Measurements from ENCODE around the gene GREB1L. TPM values are rescaled to one million over a fixed set of nuclear protein-coding genes. Genes with fewer than 3 reads are reported as not detected.

Gene GREB1L
- total and polyA plus RNA-seq, 2 donors from 2014 or later, result 0.79 TPM; not detected in 1

- Histone ChIP-seq H3K9me3 (ENCODE audit: control insufficient read depth in 2 of 3, insufficient read depth in 1 of 3, low read length in 3 of 3) (no peaks in the 10 kb centered on the region), H3K27ac (ENCODE audit: low read depth in 2 of 2, low read length in 2 of 2) (no peak overlapping the region), H3K4me1 (ENCODE audit: control insufficient read depth in 2 of 3, insufficient read depth in 2 of 3, low read depth in 1 of 3, low read length in 3 of 3) (no peaks in the 10 kb centered on the region), H3K36me3 (ENCODE audit: control insufficient read depth in 2 of 3, insufficient read depth in 3 of 3, low read length in 3 of 3) (no peaks in the 10 kb centered on the region), H3K9ac (ENCODE audit: low read length in 3 of 3) (no peak overlapping the region), H3K4me3 (ENCODE audit: low read length in 3 of 3) (no peak overlapping the region), H3K27me3 (ENCODE audit: control insufficient read depth, insufficient read depth, low read length) (no peaks in the 10 kb centered on the region)
- TF ChIP-seq CTCF (IDR thresholded peaks at IDR 0.05; ENCODE audit: borderline replicate concordance, extremely low read depth, insufficient read depth), result no peak
- intact Hi-C loops (cut with DNase I), result loop anchor here (10.0 kb wide), 2 partner anchors 248 to 758 kb away; no protein-coding TSS in a partner anchor
- DNase-seq, result no peak
- FAIRE-seq, result no peak
Observed at GRCh38 chr18:21196426-21196825, 45.6 kb upstream of the GREB1L start.

DNA sequence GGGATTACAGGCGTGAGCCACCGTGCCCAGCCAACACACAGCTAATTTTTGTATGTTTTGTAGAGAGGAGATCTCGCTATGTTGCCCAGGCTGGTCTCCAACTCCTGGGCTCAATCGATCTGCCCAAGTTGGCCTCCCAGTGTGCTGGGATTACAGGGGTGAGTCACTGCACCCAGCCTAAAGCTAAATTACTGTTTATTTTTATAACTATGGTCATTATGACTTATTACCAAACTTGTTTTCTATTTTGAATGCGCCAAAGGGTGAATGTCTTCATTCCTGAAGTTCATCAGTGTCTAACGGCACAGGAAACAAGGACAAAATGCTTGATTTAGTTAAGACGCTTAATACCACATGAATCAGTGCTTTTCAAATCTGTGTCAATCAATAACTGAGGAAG, 38.9 kb upstream of the GREB1L start:
- DNase-seq, result no peak
- Histone ChIP-seq H3K9me3 (ENCODE audit: control insufficient read depth in 2 of 3, insufficient read depth in 1 of 3, low read length in 3 of 3) (no peaks in the 10 kb centered on the region), H3K4me1 (ENCODE audit: control insufficient read depth in 2 of 3, insufficient read depth in 2 of 3, low read depth in 1 of 3, low read length in 3 of 3) (no peaks in the 10 kb centered on the region), H3K36me3 (ENCODE audit: control insufficient read depth in 2 of 3, insufficient read depth in 3 of 3, low read length in 3 of 3) (no peaks in the 10 kb centered on the region), H3K9ac (ENCODE audit: low read length in 3 of 3) (no peak overlapping the region), H3K27me3 (ENCODE audit: control insufficient read depth, insufficient read depth, low read length) (no peaks in the 10 kb centered on the region), H3K4me3 (ENCODE audit: low read length in 3 of 3) (no peak overlapping the region), H3K27ac (ENCODE audit: low read depth in 2 of 2, low read length in 2 of 2) (no peak overlapping the region)
- intact Hi-C loops (cut with DNase I), result no loop called here
- no peak for TF ChIP-seq CTCF (IDR thresholded peaks at IDR 0.05; ENCODE audit: borderline replicate concordance, extremely low read depth, insufficient read depth)
- FAIRE-seq, result no peak

DNA sequence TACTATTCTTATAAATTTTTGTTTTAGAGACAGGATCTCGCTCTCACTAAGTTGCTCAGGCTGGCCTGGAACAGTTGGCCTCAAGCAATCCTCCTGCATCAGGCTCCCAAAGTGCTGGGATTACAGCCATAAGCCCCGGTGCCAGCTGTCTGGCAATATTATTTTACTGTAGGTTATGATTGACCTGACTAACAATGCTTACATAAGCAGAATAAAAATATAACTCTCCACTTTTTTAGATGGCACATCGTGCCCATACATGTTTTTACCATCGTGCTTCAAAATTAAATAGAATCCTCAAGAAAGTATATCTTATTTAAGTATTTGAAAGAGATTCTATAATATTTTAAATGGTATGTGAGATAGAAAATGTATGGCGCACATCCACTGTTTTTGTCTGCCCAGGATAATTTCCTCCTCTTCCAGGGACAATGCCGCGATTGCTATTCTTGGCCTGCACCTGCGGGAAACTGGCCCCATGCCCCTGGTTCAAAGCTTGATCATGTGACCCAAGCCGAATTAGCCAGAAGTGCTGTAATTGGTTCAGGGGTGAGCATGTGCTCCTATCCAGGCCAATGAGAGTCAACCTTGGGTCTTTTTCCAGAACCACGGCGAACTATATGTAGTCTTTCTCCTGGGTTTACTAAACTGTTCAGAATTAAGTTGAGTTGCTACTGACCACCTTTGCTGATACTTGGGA, 38.3 kb upstream of the GREB1L start:
- TF ChIP-seq CTCF (IDR thresholded peaks at IDR 0.05; ENCODE audit: borderline replicate concordance, extremely low read depth, insufficient read depth), result no peak
- no peak overlapping the region for H3K27ac ChIP-seq (ENCODE audit: low read depth in 2 of 2, low read length in 2 of 2)
- FAIRE-seq (no peak), DNase-seq (no peak)
- no peaks in the 10 kb centered on the region for H3K4me1 ChIP-seq (ENCODE audit: control insufficient read depth in 2 of 3, insufficient read depth in 2 of 3, low read depth in 1 of 3, low read length in 3 of 3)
- no peak overlapping the region for H3K4me3 ChIP-seq (ENCODE audit: low read length in 3 of 3)
- no peaks in the 10 kb centered on the region for H3K36me3 ChIP-seq (ENCODE audit: control insufficient read depth in 2 of 3, insufficient read depth in 3 of 3, low read length in 3 of 3)
- H3K9ac ChIP-seq (ENCODE audit: low read length in 3 of 3), result no peak overlapping the region
- intact Hi-C loops (cut with DNase I), result no loop called here
- H3K27me3 ChIP-seq (ENCODE audit: control insufficient read depth, insufficient read depth, low read length), result no peaks in the 10 kb centered on the region
- H3K9me3 ChIP-seq (ENCODE audit: control insufficient read depth in 2 of 3, insufficient read depth in 1 of 3, low read length in 3 of 3), result no peaks in the 10 kb centered on the region

DNA sequence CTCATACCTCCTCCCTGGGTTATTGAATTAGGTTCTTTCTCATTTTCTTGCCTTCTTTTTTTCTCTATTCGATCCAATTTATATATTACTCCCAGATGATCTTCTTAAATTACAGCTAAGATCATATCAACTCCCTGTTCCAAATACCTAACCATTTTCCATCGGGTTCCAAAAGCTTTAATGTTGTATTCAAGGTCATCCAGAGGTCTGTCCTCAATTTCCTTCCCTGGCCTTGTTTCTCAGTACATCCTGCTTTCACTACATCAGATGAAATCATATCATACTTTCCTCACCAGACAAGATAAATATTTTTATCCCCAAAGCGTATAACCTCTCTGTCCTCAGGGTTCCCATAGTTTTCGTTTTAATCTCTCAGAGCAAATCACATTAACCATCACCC, 36.3 kb upstream of the GREB1L start:
- TF ChIP-seq CTCF (IDR thresholded peaks at IDR 0.05; ENCODE audit: borderline replicate concordance, extremely low read depth, insufficient read depth), result no peak
- no peaks in the 10 kb centered on the region for H3K4me1 ChIP-seq (ENCODE audit: control insufficient read depth in 2 of 3, insufficient read depth in 2 of 3, low read depth in 1 of 3, low read length in 3 of 3)
- intact Hi-C loops (cut with DNase I), result no loop called here
- H3K27me3 ChIP-seq (ENCODE audit: control insufficient read depth, insufficient read depth, low read length), result no peaks in the 10 kb centered on the region
- H3K27ac ChIP-seq (ENCODE audit: low read depth in 2 of 2, low read length in 2 of 2), result no peak overlapping the region
- DNase-seq (no peak), FAIRE-seq (no peak)
- no peaks in the 10 kb centered on the region for H3K9me3 ChIP-seq (ENCODE audit: control insufficient read depth in 2 of 3, insufficient read depth in 1 of 3, low read length in 3 of 3)
- no peak overlapping the region for H3K4me3 ChIP-seq (ENCODE audit: low read length in 3 of 3)
- H3K9ac ChIP-seq (ENCODE audit: low read length in 3 of 3), result no peak overlapping the region
- no peaks in the 10 kb centered on the region for H3K36me3 ChIP-seq (ENCODE audit: control insufficient read depth in 2 of 3, insufficient read depth in 3 of 3, low read length in 3 of 3)
